Islet precursor cell (in vitro differentiated cells): ENCODE measurements around the gene LGALS8.
"Not testable (repeated sequence)": the region's sequence is repeated elsewhere in the genome, so short reads cannot be mapped to it uniquely, and the experiment has no call there.

ENCODE experiments used
- DNase-seq: peaks from one replicate; pipeline ENCODE4 v3.0.0-alpha.2; 2018

LGALS8 gene

GRCh38 chr1:236523704-236524141, at the start of gene LGALS8:
LGALS8 (plus strand) TSS chr1:236523982; CDS start chr1:236526071, 2,089 bp downstream.
- DNase-seq, result peak; percentile 87

- DNase-seq, result no peak
Measured at GRCh38 chr1:236476019-236476418, 47.8 kb upstream of the LGALS8 start.

GRCh38 chr1:236480758-236481436, 42.9 kb upstream of the LGALS8 start:
- DNase-seq, result no peak

- no peak for DNase-seq
Measured at GRCh38 chr1:236484310-236484971, 39.3 kb upstream of the LGALS8 start.

GRCh38 chr1:236486356-236487002, 37.3 kb upstream of the LGALS8 start:
- no peak for DNase-seq

- DNase-seq, result not testable (repeated sequence)
Measured at GRCh38 chr1:236489161-236489560, 34.6 kb upstream of the LGALS8 start.

GRCh38 chr1:236489710-236490377, 33.9 kb upstream of the LGALS8 start:
- no peak for DNase-seq

- DNase-seq, result no peak
Measured at GRCh38 chr1:236491469-236492136, 32.2 kb upstream of the LGALS8 start.

- no peak for DNase-seq
Measured at GRCh38 chr1:236492378-236492777, 31.4 kb upstream of the LGALS8 start.

- no peak for DNase-seq
Measured at GRCh38 chr1:236494082-236494481, 29.7 kb upstream of the LGALS8 start.

- no peak for DNase-seq
Measured at GRCh38 chr1:236494586-236495466, 29.0 kb upstream of the LGALS8 start.

- DNase-seq, result no peak
Measured at GRCh38 chr1:236495467-236496112, 28.2 kb upstream of the LGALS8 start.

GRCh38 chr1:236497908-236498307, 25.9 kb upstream of the LGALS8 start:
- DNase-seq, result no peak

GRCh38 chr1:236501093-236501492, 22.7 kb upstream of the LGALS8 start:
- no peak for DNase-seq

- DNase-seq, result peak; percentile 79
Measured at GRCh38 chr1:236502579-236502971, 21.2 kb upstream of the LGALS8 start.

- DNase-seq, result peak; percentile 95
Measured at GRCh38 chr1:236502972-236503639, 20.7 kb upstream of the LGALS8 start.

- not testable (repeated sequence) for DNase-seq
Measured at GRCh38 chr1:236504338-236504737, 19.4 kb upstream of the LGALS8 start.

- DNase-seq, result no peak
Measured at GRCh38 chr1:236507022-236507700, 16.6 kb upstream of the LGALS8 start.

GRCh38 chr1:236508593-236509027, 15.2 kb upstream of the LGALS8 start:
- DNase-seq, result no peak

- DNase-seq, result no peak
Measured at GRCh38 chr1:236509203-236509602, 14.6 kb upstream of the LGALS8 start.
